ENCODE results near the gene NSD2.
"Not testable (repeated sequence)": the region's sequence is repeated elsewhere in the genome, so short reads cannot be mapped to it uniquely, and the experiment has no call there.

DNA sequence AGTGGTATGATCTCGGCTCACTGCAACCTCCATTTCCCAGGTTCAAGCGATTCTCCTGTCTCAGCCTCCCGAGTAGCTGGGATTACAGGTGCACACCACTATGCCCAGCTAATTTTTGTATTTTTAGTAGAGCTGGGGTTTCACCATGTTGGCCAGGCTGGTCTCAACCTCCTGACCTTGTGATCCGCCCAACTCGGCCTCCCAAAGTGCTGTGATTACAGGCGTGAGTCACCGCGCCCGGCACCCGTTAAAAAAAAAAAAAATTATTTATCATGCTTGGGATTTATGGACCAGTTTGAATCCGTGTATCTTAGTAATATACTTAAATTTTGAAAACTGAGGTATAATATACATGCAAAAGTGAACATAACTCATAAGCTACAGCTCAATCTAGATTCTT lies 38.5 kb downstream of the NSD2 start:
- TF ChIP-seq, protein P1, sequence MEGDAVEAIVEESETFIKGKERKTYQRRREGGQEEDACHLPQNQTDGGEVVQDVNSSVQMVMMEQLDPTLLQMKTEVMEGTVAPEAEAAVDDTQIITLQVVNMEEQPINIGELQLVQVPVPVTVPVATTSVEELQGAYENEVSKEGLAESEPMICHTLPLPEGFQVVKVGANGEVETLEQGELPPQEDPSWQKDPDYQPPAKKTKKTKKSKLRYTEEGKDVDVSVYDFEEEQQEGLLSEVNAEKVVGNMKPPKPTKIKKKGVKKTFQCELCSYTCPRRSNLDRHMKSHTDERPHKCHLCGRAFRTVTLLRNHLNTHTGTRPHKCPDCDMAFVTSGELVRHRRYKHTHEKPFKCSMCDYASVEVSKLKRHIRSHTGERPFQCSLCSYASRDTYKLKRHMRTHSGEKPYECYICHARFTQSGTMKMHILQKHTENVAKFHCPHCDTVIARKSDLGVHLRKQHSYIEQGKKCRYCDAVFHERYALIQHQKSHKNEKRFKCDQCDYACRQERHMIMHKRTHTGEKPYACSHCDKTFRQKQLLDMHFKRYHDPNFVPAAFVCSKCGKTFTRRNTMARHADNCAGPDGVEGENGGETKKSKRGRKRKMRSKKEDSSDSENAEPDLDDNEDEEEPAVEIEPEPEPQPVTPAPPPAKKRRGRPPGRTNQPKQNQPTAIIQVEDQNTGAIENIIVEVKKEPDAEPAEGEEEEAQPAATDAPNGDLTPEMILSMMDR (conservative IDR thresholded peaks at IDR 0.05; ENCODE audit: low read depth, low read length), result not testable (repeated sequence)
- TF ChIP-seq EZH2 (IDR thresholded peaks at IDR 0.05; ENCODE audit: low read length, unreplicated experiment), result not testable (repeated sequence)
